Limb (tissue), 2 donors: ENCODE results near the gene TNS1.
A peak's percentile ranks its signal among the peaks of the same experiment; 100 is the strongest.

Source experiments
- DNase-seq, 2 donors: peaks; one replicate each; pipeline ENCODE4 v3.0.0-alpha.2; 2016; ENCODE audit errors: extremely low spot score in 2 of 2

The TNS1 gene

GRCh38 chr2:217980036-217980435 is 22.8 kb downstream of the TNS1 start:
- peak in 1 of 2 donors; percentile 30 for DNase-seq

- DNase-seq, result peak in 1 of 2 donors; percentile 71
These were observed 23.5 kb downstream of the TNS1 start for GRCh38 chr2:217979151-217979811.

GRCh38 chr2:217978536-217979150 is 24.2 kb downstream of the TNS1 start:
- DNase-seq, result peak; percentile 76 to 83

- DNase-seq, result no peak
These were observed 24.8 kb downstream of the TNS1 start for GRCh38 chr2:217977840-217978535.

- DNase-seq, result no peak
These were observed 26.5 kb downstream of the TNS1 start for GRCh38 chr2:217976301-217976700.

- no peak for DNase-seq
These were observed 27.2 kb downstream of the TNS1 start for GRCh38 chr2:217975626-217976025.

- no peak for DNase-seq
These were observed 28.3 kb downstream of the TNS1 start for GRCh38 chr2:217974389-217975005.

GRCh38 chr2:217973008-217973787 is 29.6 kb downstream of the TNS1 start:
- DNase-seq, result no peak

GRCh38 chr2:217972490-217972889 is 30.3 kb downstream of the TNS1 start:
- no peak for DNase-seq

GRCh38 chr2:217972037-217972436 is 30.8 kb downstream of the TNS1 start:
- DNase-seq, result no peak

GRCh38 chr2:217971166-217971565 is 31.6 kb downstream of the TNS1 start:
- DNase-seq, result no peak

GRCh38 chr2:217970206-217970605 is 32.6 kb downstream of the TNS1 start:
- DNase-seq, result no peak

- no peak for DNase-seq
These were observed 33.2 kb downstream of the TNS1 start for GRCh38 chr2:217969588-217969987.

- no peak for DNase-seq
These were observed 34.8 kb downstream of the TNS1 start for GRCh38 chr2:217968023-217968422.

GRCh38 chr2:217966423-217967070 is 36.2 kb downstream of the TNS1 start:
- no peak for DNase-seq

- peak in 1 of 2 donors; percentile 25 for DNase-seq
These were observed 38.3 kb downstream of the TNS1 start for GRCh38 chr2:217964275-217965161.

GRCh38 chr2:217960351-217960750 is 42.4 kb downstream of the TNS1 start:
- no peak for DNase-seq

GRCh38 chr2:217959723-217960122 is 43.1 kb downstream of the TNS1 start:
- no peak for DNase-seq

GRCh38 chr2:217958884-217959225 is 43.9 kb downstream of the TNS1 start:
- DNase-seq, result no peak
